Left ventricle myocardium superior (tissue), 1 donor: ENCODE measurements around the gene POLE3. TPM values are rescaled to one million over a fixed set of nuclear protein-coding genes. Genes with fewer than 3 reads are reported as not detected.
A peak's percentile ranks its signal among the peaks of the same experiment; 100 is the strongest.
"Not testable (repeated sequence)": the region's sequence is repeated elsewhere in the genome, so short reads cannot be mapped to it uniquely, and the experiment has no call there.

ENCODE experiments used
- ATAC-seq: fragments of 200-7000 bp; cut with Tn5 transposase; one replicate; pipeline ENCODE4 v1.9.1; 2020; ENCODE audit warnings: mild to moderate bottlenecking, moderate library complexity
- DNase-seq: peaks from one replicate; pipeline ENCODE4 v3.0.0-alpha.2; 2020
- intact Hi-C: fragments of 100-400 bp; cut with micrococcal nuclease; formaldehyde crosslinking; loops from one replicate; pipeline ENCODE4 v1.11.0; 2022
- long read RNA-seq: library from polyadenylated mRNA; unstranded; transcript quantifications from one replicate; pipeline ENCODE4 v2.0.0, GENCODE V29; 2021
- total RNA-seq: library from RNA; stranded (reverse); fragmentation: NEBNext Ultra II Directional; extraction: Animal tissue kit (Norgen Biotek cat#: 25700); gene quantifications from one replicate; pipeline ENCODE4 v1.2.1, GENCODE V29; 2021
- donor health status: DM: no; HTN: yes; CAD: no; lungs with severe emphysema.

Gene POLE3, protein sequence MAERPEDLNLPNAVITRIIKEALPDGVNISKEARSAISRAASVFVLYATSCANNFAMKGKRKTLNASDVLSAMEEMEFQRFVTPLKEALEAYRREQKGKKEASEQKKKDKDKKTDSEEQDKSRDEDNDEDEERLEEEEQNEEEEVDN
- total RNA-seq, result 25.1 TPM
- long read RNA-seq, transcript POLE3-201 (4 exons, 2,109 nt), result major isoform, 20 of 27 reads
- long read RNA-seq, partial matches to known transcripts, result 0 of 27 reads
- long read RNA-seq, other reads (novel, unspliced or antisense), result 4 of 27 reads

DNA sequence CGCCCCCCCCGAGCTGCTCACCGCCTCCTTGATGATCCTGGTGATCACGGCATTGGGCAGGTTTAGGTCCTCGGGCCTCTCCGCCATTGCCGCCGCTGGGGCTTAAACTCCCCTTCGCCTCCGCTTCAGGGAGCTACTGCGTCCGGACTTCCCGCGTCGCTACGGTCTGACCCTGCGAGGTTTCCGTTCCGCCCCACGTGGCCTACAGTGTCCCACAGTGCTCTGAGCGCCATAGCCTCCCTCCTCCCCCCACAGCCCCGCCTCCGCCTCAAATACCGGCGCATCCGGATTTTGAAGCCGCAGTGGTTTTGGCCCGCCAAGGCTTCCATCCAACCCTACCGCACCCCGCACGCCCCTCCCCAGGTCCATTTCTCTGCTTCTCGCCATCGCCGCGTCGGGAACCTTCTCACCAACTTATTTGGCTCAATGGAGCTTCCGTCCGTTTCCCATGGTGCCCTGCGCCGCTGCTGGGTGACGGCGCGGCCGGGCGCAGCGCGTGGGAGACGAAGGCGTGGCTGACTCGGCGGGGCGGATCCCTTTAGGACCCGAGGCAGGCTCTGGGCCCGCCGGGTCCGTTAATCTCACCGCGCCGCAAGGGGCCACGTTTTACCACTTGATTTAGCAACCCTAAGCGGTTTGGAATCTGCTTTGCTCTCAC is at the start of gene POLE3, which contains the start of gene C9orf43:
POLE3 (minus strand) TSS at position 469 of the 658 bp plus-strand sequence; CDS start at position 87, 382 bp downstream.
C9orf43 (plus strand) TSS at position 541 of the 658 bp plus-strand sequence. CDS start 2,747 bp downstream, outside the sequence.
- ATAC-seq, result peak; percentile 98
- intact Hi-C loops, result no loop called here

DNA sequence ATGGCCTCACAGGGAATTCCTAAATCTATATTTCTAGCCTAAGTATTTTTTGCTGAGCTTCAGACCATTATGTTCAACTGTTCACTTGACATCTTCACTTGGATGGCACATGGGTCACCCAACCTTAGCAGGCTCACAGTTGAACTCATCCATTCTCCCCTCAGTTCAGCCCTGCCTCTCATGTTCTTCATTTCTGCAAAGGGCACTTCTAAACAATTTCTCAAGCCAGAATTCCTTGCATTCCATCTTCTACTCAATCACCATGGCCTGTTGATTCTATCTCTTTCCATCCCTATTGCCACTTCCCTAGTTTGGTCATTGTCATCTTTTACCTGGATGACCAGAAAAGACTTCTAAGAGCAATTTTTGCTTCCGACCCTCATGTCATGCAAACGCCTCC is 45.8 kb upstream of the POLE3 start:
- ATAC-seq (no peak), DNase-seq (no peak)
- intact Hi-C loops, result no loop called here

More for the DNA sequence above, at the start of gene POLE3, which contains the start of gene C9orf43:
- peak; percentile 98 for DNase-seq

DNA sequence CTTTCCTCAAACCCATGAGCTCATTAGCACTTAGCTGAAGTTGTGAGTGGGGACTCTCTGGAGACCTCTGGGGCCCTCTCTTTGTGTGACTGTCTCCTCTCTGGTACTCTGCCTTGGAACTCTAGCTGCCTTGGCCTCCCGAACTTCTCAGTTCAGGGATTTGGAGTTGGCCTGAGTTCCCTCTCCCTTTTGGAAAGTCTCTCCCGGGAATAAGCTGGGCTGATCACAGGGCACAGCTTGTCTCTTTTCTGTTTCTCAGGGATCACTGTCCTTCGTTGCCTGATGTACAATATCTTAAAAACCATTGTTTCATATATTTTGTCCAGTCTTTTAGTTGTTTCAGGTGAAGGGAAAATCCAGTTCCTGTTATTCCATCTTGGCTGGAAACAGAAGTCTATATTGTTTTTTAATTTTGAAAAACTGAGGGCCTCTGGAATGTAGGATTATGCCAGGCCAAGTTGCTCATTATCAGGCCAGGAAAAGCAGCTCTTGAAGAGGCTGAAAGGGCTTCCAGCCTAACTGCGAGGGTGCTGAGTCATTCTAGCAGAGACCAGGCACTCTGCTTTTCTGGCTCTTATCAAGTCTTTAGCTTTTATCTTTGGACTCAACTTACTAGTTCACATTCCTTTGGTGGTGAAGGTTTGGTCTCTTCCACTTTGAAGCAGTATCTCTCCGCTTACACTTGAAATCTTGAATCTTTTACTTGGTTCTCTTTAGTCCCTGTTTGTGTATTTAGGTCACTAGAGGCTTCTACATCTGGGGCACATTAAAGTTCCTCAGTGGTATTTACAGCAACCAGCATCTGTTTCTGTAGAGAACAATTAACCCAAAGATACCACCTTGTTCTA is 44.7 kb upstream of the POLE3 start:
- peak; percentile 96 for ATAC-seq
- intact Hi-C loops, result no loop called here
- peak; percentile 61 for DNase-seq

DNA sequence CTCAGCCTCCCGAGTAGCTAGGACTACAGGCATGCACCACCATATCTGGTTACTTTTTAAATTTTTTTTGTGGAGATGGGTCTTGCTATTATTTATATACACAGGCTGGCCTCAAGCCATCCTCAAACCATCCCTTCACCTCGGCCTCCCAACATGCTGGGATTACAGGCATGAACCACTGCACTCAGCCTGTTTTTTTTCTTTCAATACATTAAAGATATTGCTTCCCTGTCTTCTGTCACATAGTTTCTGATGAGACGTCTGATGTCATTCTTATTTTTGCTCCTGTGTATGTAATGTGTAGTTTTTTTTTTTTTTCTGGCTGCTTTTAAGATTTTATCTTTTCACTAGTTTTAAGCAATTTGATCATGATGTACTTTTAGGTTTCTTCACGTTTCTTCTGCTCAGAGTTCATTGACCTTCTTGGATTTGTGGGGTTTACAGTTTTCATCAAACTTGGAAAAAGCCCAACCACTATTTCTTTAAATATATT is 41.7 kb upstream of the POLE3 start:
- intact Hi-C loops, result no loop called here
- DNase-seq, result no peak
- no peak for ATAC-seq

DNA sequence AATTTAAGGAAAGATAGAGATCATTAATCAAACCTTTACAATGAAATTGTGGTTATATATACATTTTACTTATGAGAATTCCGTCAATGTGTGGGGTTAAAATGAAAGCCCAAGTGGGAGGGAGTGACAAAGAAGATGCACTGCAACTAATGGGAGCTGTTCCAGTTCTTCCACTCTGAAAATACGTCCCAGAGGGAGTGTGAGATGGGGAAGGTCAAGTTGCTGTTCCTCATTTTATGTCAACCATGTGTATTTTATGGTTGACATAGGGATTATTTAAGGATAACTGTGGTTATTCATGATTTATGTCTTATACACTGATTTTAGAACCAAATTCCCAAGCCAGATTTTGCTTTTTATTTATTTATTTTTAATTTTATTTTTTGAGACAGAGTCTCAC is 38.9 kb upstream of the POLE3 start:
- intact Hi-C loops, result loop anchor here (5.0 kb wide), 1 partner anchor 138 kb away; no protein-coding TSS in a partner anchor
- DNase-seq, result no peak
- no peak for ATAC-seq

DNA sequence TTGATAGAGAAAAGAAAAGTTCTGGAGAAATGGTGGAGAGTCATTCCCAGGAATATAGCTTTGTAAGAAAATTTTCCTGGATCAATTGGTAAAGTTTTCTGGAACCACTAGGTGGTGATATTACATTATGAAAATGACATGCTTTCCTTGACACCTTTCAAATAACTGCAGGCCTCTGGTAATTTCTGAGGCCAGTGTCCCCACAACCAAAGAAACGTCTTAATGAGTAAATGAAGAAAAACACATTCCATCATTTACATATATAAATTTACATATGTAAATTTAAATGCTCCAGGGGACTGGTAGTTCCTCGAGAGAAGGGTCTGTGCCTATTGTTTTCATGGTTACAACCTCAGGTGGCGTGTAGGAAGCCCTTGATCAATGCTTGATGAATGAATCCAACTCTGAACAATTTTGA is 35.9 kb upstream of the POLE3 start:
- intact Hi-C loops, result loop anchor here (2.0 to 5.0 kb wide), 2 partner anchors 141 to 210 kb away; no protein-coding TSS in a partner anchor
- ATAC-seq (peak; percentile 68), DNase-seq (no peak)

DNA sequence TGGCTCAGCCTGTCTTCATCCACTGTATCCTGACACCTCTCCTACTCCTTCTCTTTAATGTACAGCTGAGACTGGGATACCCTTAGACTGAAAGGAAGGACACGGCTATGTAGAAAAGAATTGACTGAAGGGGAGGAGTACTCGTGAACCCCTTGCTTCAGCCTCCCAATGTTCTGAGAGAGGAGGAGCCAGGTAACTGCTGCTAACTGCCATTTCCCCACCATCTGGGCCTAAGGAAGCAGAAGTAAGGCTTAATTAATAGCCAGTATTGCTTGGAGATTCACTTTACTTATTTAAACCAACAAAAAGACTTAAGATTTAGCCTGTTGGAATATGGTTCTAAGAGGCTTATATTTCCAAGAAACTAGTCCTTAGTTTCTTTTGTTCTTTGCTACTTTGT is 34.3 kb upstream of the POLE3 start:
- ATAC-seq (no peak), DNase-seq (no peak)
- intact Hi-C loops, result loop anchor here (5.0 kb wide), 1 partner anchor 143 kb away; no protein-coding TSS in a partner anchor

DNA sequence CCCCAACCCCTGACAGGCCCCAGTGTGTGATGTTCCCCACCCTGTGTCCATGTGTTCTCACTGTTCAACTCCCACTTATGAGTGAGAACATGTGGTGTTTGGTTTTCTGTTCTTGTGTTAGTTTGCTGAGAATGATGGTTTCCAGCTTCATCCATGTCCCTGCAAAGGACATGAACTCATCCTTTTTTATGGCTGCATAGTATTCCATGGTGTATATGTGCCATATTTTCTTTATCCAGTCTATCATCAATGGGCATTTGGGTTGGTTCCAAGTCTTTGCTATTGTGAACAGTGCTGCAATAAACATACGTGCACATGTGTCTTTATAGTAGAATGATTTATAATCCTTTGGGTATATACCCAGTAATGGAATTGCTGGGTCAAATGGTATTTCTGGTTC is 27.2 kb upstream of the POLE3 start:
- intact Hi-C loops, DNase-seq, ATAC-seq: not testable (repeated sequence)

DNA sequence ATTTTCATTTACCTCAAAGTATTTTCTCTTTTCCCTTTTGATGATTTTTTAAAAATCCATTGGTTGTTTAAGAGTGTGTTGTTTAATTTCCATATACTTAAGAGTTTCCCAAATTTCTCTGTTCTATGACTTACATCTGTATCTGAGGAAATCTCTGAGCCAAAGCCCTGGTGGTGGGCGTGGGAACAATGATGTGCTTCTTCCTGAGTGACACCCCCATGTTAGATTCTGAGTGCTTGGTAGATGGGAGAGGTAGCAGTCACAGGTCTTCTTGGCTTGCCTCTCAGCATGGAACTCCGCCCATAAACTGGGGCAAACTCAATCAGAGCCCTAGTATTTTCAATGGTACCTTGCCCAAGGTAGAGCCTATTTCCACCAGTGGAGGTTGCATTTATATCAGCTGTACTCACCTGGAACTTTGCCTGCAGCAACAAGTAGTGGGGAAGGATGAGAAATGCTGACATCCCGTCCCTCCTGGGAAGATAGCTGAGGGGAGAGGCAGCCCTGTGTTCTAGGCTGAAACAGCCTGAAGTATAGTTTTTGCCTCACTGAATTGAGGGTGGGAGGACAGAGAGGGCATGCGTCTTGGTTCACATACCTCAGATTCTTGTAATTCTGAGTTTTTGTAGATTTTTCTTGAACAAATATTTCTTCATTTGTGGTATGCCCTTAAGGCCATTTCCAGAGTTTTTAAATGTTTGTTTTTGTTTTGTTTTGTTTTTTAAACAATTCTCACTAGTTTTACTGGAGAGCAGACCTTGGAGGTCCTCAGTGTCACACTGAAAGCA is 26.4 kb upstream of the POLE3 start:
- intact Hi-C loops, result no loop called here
- no peak for ATAC-seq
- no peak for DNase-seq

DNA sequence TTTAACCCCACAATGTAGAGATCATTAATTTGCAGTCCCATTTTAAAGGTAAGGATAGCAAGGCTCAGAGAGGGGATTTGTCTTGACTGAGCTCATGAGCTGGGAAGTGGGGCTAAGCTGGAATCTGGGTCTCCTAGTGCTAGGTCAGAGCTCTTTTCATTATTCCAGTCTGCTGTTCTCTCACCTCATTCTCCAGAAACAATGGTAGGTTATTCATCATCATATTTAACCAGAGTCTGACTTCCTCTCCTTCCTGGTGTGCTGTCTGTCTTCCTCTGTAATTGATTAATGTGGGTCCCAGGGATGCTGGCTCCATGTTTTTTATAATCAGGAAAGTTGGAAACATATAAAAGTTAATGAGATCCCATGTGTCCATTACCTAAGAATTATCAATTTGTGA is 20.7 kb upstream of the POLE3 start:
- intact Hi-C loops, result no loop called here
- ATAC-seq, result no peak
- DNase-seq, result no peak

DNA sequence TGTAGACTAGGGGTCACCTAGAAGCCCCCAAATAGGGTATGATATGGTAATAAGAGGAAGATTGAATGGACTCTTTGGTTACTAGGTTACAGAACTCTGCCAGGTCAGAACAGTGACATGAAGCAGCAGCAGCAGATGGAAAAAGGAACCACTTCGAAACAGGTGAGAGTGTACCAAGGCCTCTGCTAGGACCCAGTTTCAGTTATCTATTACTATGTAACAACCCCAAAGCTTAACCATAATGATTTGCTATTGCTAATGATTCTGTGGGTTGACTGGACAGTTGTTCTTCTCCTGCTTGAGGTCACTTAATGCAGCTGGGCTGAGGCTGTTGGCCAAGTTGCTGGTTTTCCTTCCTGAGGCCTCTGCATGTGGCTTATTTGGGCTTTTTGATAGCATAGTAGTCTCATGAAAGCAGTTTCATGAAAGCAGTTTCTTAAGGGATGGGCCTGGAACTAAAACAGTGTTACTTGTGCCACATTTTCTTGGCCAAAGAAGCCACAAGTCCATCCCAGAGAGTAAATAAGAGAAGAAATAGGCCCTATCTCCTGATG is 17.7 kb upstream of the POLE3 start:
- intact Hi-C loops, result no loop called here
- DNase-seq, result no peak
- no peak for ATAC-seq

DNA sequence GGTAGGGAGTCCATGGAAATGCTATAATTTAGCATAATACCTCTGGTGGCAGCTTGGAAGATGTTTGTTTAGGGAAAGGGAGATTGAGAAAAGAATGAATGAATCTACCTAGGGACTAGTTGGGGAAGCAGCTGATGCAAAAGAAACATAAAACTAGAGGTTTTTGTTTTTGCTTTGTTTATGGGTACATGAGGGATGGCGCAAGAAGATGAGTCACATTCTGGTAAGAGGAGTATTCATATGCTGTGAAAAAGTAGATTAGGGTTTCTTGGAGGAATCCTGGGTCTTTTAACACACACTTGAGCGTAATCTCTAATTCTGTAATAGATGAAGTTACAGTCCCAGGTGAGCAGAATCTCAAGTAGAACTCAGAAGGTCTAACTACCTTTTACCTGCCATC is 17.2 kb upstream of the POLE3 start:
- ATAC-seq (no peak), DNase-seq (no peak)
- intact Hi-C loops, result no loop called here

DNA sequence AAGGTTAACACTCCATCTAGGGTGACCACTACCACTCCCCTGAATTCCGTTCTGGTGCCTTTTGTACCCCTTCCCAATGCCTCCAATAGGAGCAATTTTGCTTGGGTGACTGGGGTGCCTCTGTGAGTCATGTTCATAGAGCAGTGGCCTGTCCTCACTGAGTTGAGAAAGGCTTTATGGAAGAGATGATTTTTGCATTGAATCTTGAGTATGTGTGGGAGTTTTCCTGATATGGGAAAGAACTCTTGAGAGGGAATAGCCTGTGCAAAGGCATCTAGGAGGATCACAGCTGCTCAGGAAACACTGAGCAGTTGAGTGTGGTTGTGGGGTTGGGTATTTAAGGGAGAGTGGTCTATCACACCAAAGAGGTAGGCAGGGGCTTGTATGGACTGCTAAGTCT is 16.2 kb upstream of the POLE3 start:
- ATAC-seq (no peak), DNase-seq (no peak)
- intact Hi-C loops, result no loop called here

DNA sequence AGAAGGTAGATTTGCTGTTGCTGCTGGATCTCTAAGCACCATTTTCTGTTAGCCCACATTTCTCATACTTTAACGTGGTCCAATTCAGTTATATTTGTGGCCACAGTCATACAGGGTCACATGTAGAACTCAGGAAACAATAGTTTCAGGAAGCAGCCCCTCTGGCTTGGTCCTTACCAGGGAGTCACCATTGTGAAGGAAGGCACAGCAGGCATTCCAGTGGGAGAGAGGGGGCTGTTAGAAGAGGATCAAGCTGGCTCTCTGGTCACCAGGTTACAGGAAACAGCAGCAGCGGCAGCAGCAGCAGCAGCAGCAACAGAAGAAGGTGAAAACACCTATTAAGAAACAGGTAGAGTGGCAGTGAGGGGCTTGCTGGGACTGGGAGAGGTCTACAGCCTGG is 14.6 kb upstream of the POLE3 start:
- ATAC-seq, result no peak
- DNase-seq, result no peak
- intact Hi-C loops, result no loop called here

DNA sequence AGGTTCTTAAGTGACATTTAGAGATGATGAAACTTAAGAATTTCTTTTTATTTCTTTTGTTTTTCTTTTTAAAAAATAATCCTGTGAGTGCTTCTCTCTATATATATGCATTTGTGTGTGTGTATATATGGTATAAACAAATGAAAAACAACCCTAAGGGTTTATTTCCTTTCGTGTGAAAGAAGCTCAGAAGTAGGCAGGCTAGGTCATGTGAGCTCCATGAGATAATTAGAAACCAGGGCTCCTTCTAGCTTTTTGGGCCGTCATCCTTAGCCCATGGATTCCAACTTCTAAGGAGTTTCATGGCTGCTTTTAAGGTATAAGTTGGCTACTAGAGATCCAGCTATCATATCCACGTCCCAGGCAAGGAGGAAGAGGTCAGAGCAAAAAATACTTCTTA is 11.3 kb upstream of the POLE3 start:
- ATAC-seq, result no peak
- intact Hi-C loops, result no loop called here
- DNase-seq, result no peak

DNA sequence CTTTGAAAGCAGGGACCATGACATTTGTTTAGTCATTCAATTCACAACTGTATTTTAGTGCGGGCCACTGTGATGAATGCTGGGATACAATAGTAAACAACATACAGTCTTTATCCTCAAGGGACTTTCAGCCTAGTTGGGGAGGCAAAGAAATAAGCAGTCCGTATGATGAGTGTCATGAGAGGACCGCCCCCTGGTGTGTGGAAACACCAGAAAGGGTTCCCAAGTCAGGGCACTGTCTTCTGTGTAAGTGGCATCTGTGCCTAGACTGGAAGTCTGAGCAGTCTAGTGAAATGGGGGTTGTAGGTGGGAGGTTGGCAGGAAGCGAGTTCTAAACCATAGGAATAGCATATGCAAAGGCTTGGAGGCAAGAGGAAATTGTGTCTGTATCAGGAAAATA is 6.9 kb upstream of the POLE3 start:
- ATAC-seq (no peak), DNase-seq (no peak)
- intact Hi-C loops, result no loop called here

DNA sequence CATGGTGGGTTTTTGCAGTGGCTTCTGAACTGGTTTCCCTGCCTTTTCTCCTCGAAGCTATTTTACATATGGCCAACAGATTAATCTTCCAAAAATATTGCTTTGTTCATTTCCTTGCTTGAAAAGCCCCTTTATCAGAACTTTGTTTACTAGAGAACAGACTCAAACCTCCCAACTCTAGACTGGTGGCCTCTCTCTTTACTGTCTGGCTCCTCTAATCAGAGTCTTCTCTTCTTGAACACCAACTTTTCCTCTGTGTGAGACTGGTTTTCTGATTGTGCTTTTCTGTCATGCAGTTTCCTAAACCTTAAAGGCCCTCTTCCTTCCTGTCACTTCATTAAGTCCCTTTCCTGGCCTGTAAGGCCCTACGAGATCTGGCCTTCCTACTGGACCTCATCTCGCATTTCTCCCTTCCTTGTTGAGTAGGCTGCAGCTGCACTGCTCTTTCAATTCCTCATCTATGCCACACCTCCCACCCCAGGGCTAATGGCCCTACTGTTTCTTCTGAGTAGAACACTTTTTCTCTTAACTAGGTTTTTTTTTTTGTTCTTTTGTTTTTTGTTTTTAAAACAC is 5.8 kb upstream of the POLE3 start:
- ATAC-seq (peak; percentile 69), DNase-seq (no peak)
- intact Hi-C loops, result no loop called here

DNA sequence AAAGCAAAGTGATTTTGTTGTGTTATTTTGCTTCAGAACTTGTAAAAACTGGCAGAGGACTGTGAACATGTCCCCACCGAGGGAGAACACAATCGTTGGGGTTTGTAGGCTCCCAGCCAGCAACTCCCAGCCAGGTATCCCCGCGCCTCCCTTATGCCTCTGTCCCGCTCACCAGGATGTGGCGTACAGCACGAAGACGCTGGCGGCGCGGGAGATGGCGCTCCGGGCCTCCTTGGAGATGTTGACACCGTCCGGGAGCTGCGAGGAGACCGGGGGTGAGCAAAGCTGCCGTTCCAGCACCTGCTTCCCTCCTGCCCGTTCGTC is 630 bp downstream of the POLE3 start:
- intact Hi-C loops, result no loop called here
- DNase-seq (no peak), ATAC-seq (peak; percentile 0)
